HepG2 (cell line): ENCODE data around the gene IFT172. TPM values are rescaled to one million over a fixed set of nuclear protein-coding genes. Genes with fewer than 3 reads are reported as not detected.

ENCODE experiments used
- ATF7-NPFF ChIP-seq: sonication (generic); formaldehyde crosslinking; IDR thresholded peaks from 2 replicates; pipeline ENCODE4 v1.8.1; 2023; ENCODE audit warnings: mild to moderate bottlenecking, low read depth, missing genetic modification reagents, moderate library complexity
- CREB1 ChIP-seq, 2 experiments: fragments of 450-650 bp in 1 of 2; IDR thresholded peaks; 2 replicates each; pipeline ENCODE4 v1.6.1; 2016 to 2017; ENCODE audit warnings: control low read depth in 1 of 2, mild to moderate bottlenecking in 1 of 2, missing compliant biosample characterization in 1 of 2, missing genetic modification characterization in 1 of 2
- FOXM1 ChIP-seq: sonication (generic); formaldehyde crosslinking; IDR thresholded peaks from 2 replicates; pipeline ENCODE4 v1.5.0; 2020; ENCODE audit warnings: missing genetic modification reagents
- JUND ChIP-seq: sonication (generic); formaldehyde crosslinking; IDR thresholded peaks from 2 replicates; pipeline ENCODE4 v1.8.0; 2022; ENCODE audit warnings: mild to moderate bottlenecking, missing genetic modification reagents
- MED13 ChIP-seq: sonication (generic); formaldehyde crosslinking; IDR thresholded peaks from 2 replicates; pipeline ENCODE4 v1.5.0; 2020; ENCODE audit warnings: missing genetic modification reagents
- MTF2 ChIP-seq: sonication (generic); formaldehyde crosslinking; IDR thresholded peaks from 2 replicates; pipeline ENCODE4 v1.5.0; 2020; ENCODE audit warnings: missing genetic modification reagents, borderline replicate concordance
- NFAT5 ChIP-seq: sonication (generic); formaldehyde crosslinking; IDR thresholded peaks from 2 replicates; pipeline ENCODE4 v1.4.0; 2020; ENCODE audit warnings: missing genetic modification reagents
- NONO ChIP-seq, 2 experiments: fragments of 450-650 bp in 1 of 2; sonication (generic) in 1 of 2; formaldehyde crosslinking in 1 of 2; IDR thresholded peaks in 1 of 2; conservative IDR thresholded peaks in 1 of 2; 2 replicates each; pipeline versions ENCODE4 v1.6.1 to v1.8.0; 2017 to 2022; ENCODE audit warnings: mild to moderate bottlenecking in 1 of 2, missing genetic modification reagents in 1 of 2, moderate library complexity in 1 of 2
- PHF20 ChIP-seq: sonication (generic); formaldehyde crosslinking; IDR thresholded peaks from 2 replicates; pipeline ENCODE4 v1.5.0; 2020; ENCODE audit warnings: mild to moderate bottlenecking, missing genetic modification reagents
- POGZ ChIP-seq: sonication (generic); formaldehyde crosslinking; IDR thresholded peaks from 2 replicates; pipeline ENCODE4 v1.4.0; 2020; ENCODE audit warnings: mild to moderate bottlenecking, missing genetic modification reagents
- RFXANK ChIP-seq: IDR thresholded peaks from 2 replicates; pipeline ENCODE4 v1.6.1; 2016
- SALL2 ChIP-seq: sonication (generic); formaldehyde crosslinking; IDR thresholded peaks from 2 replicates; pipeline ENCODE4 v1.8.1; 2023; ENCODE audit warnings: mild to moderate bottlenecking, missing genetic modification reagents, inconsistent platforms
- SNRNP70 ChIP-seq: fragments of 200-400 bp; formaldehyde crosslinking; IDR thresholded peaks from 2 replicates; pipeline ENCODE4 v1.6.1; 2017; ENCODE audit warnings: mild to moderate bottlenecking, low read depth, low read length, moderate library complexity
- TBX3 ChIP-seq: fragments of 450-650 bp; IDR thresholded peaks from 2 replicates; pipeline ENCODE4 v1.6.1; 2017; ENCODE audit warnings: antibody characterized with exemption, mild to moderate bottlenecking, inconsistent platforms, borderline replicate concordance
- TSC22D2 ChIP-seq: sonication (generic); formaldehyde crosslinking; IDR thresholded peaks from 2 replicates; pipeline ENCODE4 v1.5.1; 2020; ENCODE audit warnings: missing genetic modification reagents, mild to moderate bottlenecking, borderline replicate concordance
- ZMYM2 ChIP-seq: sonication (generic); formaldehyde crosslinking; IDR thresholded peaks from 2 replicates; pipeline ENCODE4 v1.8.0; 2022; ENCODE audit warnings: mild to moderate bottlenecking, missing genetic modification reagents
- ZNF282 ChIP-seq: fragments of 450-650 bp; IDR thresholded peaks from 2 replicates; pipeline ENCODE4 v1.6.1; 2018; ENCODE audit not compliant: partially characterized antibody
- ZNF576 ChIP-seq: sonication (generic); formaldehyde crosslinking; IDR thresholded peaks from 2 replicates; pipeline ENCODE4 v1.4.0; 2020; ENCODE audit warnings: mild to moderate bottlenecking, missing genetic modification reagents
- ZNF772 ChIP-seq: sonication (generic); formaldehyde crosslinking; IDR thresholded peaks from 2 replicates; pipeline ENCODE4 v1.5.0; 2020; ENCODE audit warnings: mild to moderate bottlenecking, missing genetic modification reagents
- ZNF816 ChIP-seq: sonication (generic); formaldehyde crosslinking; IDR thresholded peaks from 2 replicates; pipeline ENCODE4 v1.8.0; 2022; ENCODE audit warnings: missing genetic modification reagents, mild to moderate bottlenecking, borderline replicate concordance
- polyA plus RNA-seq, 8 experiments: library from polyadenylated mRNA; depleted of rRNA in 3 of 8; stranded (reverse) in 7 of 8; unstranded in 1 of 8; fragments of >200 nt; fragmentation: Illumina TruSeq in 4 of 8; extraction: Trizol in 4 of 8; gene quantifications; 2 replicates each; pipeline versions ENCODE4 v1.2.1 to v1.2.3, GENCODE V29; 2011 to 2016; ENCODE audit warnings: low read depth in 4 of 8, missing spikeins in 1 of 8, mixed read lengths in 1 of 8; ENCODE audit not compliant: insufficient read depth in 1 of 8
- total RNA-seq, 5 experiments: library from RNA; depleted of rRNA; stranded (reverse); fragments of >200 nt; fragmentation: Illumina TruSeq; extraction: Trizol; gene quantifications; 2 replicates each; pipeline ENCODE4 v1.2.3, GENCODE V29; 2016; ENCODE audit warnings: low read depth in 1 of 5
- TF ChIP-seq, protein P1 (sequence below), 2 experiments: fragments of 450-650 bp in 1 of 2; sonication (generic) in 1 of 2; formaldehyde crosslinking; IDR thresholded peaks; 2 replicates each; pipeline versions ENCODE4 v1.5.0 to v1.8.0; 2020 to 2022; ENCODE audit warnings: mild to moderate bottlenecking in 1 of 2, missing genetic modification reagents in 1 of 2
- TF ChIP-seq, protein P2 (sequence below): sonication (generic); formaldehyde crosslinking; IDR thresholded peaks from 2 replicates; pipeline ENCODE4 v1.4.0; 2020; ENCODE audit warnings: mild to moderate bottlenecking, low read depth, missing genetic modification reagents

The IFT172 gene
- total and polyA plus RNA-seq, 2 of the 13 experiments (the other 11 are each of a cell fraction or from before 2014, with no cell fraction given) = 21.6 to 35.7 TPM

GRCh38 chr2:27428978-27429541 is 60.5 kb downstream of the IFT172 start (continued):
- TF ChIP-seq SNRNP70 (no peak), CREB1 (IDR thresholded peaks at IDR 0.05) (0 out of 2 replicates have a peak, but pooled peaks have one; percentile 23), CREB1 (CRISPR knock-in tag; IDR thresholded peaks at IDR 0.05) (no peak), TBX3 (peak; percentile 41; the same call in 1 of the 2 replicates), MTF2 (CRISPR knock-in tag) (0 out of 2 replicates have a peak, but pooled peaks have one; percentile 44), JUND (CRISPR knock-in tag) (no peak), POGZ (CRISPR knock-in tag) (no peak), PHF20 (no peak), NONO (IDR thresholded peaks at IDR 0.05) (no peak), NONO (CRISPR knock-in tag; conservative IDR thresholded peaks at IDR 0.05) (0 out of 2 replicates have a peak, but pooled peaks have one; percentile 6), MED13 (CRISPR knock-in tag) (peak; percentile 42; the same call in 1 of the 2 replicates), NFAT5 (CRISPR knock-in tag) (peak; percentile 90), ZNF772 (CRISPR knock-in tag) (peak; percentile 27; the same call in 1 of the 2 replicates), ZNF816 (CRISPR knock-in tag) (no peak), ZNF576 (CRISPR knock-in tag) (no peak), RFXANK (CRISPR knock-in tag) (no peak), ZMYM2 (peak; percentile 63; the same call in 1 of the 2 replicates), SALL2 (CRISPR knock-in tag) (0 out of 2 replicates have a peak, but pooled peaks have one; percentile 60), TSC22D2 (no peak), ZNF282 (no peak), FOXM1 (CRISPR knock-in tag) (no peak), ATF7-NPFF (CRISPR knock-in tag) (no peak)
- TF ChIP-seq, protein P1, sequence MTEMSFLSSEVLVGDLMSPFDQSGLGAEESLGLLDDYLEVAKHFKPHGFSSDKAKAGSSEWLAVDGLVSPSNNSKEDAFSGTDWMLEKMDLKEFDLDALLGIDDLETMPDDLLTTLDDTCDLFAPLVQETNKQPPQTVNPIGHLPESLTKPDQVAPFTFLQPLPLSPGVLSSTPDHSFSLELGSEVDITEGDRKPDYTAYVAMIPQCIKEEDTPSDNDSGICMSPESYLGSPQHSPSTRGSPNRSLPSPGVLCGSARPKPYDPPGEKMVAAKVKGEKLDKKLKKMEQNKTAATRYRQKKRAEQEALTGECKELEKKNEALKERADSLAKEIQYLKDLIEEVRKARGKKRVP (CRISPR knock-in tag; IDR thresholded peaks at IDR 0.05) = no peak
- TF ChIP-seq, protein P2, sequence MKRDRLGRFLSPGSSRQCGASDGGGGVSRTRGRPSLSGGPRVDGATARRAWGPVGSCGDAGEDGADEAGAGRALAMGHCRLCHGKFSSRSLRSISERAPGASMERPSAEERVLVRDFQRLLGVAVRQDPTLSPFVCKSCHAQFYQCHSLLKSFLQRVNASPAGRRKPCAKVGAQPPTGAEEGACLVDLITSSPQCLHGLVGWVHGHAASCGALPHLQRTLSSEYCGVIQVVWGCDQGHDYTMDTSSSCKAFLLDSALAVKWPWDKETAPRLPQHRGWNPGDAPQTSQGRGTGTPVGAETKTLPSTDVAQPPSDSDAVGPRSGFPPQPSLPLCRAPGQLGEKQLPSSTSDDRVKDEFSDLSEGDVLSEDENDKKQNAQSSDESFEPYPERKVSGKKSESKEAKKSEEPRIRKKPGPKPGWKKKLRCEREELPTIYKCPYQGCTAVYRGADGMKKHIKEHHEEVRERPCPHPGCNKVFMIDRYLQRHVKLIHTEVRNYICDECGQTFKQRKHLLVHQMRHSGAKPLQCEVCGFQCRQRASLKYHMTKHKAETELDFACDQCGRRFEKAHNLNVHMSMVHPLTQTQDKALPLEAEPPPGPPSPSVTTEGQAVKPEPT (CRISPR knock-in tag) = no peak; the same call in 1 of the 2 replicates
